ENCODE data around the gene FRAS1.
"Not testable (repeated sequence)": the region's sequence is repeated elsewhere in the genome, so short reads cannot be mapped to it uniquely, and the experiment has no call there.

Gene FRAS1, protein sequence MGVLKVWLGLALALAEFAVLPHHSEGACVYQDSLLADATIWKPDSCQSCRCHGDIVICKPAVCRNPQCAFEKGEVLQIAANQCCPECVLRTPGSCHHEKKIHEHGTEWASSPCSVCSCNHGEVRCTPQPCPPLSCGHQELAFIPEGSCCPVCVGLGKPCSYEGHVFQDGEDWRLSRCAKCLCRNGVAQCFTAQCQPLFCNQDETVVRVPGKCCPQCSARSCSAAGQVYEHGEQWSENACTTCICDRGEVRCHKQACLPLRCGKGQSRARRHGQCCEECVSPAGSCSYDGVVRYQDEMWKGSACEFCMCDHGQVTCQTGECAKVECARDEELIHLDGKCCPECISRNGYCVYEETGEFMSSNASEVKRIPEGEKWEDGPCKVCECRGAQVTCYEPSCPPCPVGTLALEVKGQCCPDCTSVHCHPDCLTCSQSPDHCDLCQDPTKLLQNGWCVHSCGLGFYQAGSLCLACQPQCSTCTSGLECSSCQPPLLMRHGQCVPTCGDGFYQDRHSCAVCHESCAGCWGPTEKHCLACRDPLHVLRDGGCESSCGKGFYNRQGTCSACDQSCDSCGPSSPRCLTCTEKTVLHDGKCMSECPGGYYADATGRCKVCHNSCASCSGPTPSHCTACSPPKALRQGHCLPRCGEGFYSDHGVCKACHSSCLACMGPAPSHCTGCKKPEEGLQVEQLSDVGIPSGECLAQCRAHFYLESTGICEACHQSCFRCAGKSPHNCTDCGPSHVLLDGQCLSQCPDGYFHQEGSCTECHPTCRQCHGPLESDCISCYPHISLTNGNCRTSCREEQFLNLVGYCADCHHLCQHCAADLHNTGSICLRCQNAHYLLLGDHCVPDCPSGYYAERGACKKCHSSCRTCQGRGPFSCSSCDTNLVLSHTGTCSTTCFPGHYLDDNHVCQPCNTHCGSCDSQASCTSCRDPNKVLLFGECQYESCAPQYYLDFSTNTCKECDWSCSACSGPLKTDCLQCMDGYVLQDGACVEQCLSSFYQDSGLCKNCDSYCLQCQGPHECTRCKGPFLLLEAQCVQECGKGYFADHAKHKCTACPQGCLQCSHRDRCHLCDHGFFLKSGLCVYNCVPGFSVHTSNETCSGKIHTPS (N-terminal part only)

DNA sequence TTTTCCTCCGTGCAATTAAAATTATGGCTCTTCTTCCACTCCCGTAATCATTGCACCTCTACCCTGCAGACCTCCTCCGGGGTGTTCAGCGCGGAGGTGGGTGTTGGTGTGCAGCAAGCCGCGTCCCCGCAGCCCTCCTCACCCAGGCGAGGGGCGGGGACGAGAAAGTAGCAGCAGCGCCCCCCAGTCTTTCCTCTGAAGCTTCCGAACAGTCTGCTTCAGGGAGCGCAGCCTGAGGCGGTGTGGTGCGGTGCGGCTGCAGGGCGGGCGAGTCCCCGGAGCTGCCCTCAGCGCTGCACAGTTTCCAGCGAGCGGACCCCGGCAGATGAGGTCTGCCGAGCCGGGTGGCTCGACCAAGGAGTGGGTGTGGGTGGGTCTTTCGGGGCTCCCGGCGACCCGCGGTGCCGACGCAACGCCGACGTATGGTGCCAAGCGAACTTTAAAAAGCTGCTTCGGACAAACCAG is at the start of gene FRAS1:
FRAS1 (plus strand) TSS at position 189 of the 465 bp plus-strand sequence. CDS start 687 bp downstream, outside the sequence.
- DNase-seq: peak; percentile 67

DNA sequence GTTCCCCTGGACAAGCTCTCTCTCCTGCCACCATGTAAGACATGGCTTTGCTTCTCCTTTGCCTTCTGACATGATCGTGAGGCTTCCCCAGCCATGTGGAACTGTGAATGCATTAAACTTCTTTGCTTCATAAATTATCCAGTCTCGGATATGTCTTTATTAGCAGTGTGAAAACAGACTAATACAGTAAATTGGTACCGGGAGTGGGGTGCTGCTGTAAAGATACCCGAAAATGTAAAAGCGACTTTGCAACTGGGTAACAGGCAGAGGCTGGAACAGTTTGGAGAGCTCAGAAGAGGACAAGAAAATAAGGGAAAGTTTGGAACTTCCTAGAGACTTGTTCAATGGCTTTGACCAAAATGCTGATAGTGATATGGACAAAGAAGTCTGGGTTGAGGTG is 46.1 kb upstream of the FRAS1 start:
- DNase-seq: not testable (repeated sequence)

DNA sequence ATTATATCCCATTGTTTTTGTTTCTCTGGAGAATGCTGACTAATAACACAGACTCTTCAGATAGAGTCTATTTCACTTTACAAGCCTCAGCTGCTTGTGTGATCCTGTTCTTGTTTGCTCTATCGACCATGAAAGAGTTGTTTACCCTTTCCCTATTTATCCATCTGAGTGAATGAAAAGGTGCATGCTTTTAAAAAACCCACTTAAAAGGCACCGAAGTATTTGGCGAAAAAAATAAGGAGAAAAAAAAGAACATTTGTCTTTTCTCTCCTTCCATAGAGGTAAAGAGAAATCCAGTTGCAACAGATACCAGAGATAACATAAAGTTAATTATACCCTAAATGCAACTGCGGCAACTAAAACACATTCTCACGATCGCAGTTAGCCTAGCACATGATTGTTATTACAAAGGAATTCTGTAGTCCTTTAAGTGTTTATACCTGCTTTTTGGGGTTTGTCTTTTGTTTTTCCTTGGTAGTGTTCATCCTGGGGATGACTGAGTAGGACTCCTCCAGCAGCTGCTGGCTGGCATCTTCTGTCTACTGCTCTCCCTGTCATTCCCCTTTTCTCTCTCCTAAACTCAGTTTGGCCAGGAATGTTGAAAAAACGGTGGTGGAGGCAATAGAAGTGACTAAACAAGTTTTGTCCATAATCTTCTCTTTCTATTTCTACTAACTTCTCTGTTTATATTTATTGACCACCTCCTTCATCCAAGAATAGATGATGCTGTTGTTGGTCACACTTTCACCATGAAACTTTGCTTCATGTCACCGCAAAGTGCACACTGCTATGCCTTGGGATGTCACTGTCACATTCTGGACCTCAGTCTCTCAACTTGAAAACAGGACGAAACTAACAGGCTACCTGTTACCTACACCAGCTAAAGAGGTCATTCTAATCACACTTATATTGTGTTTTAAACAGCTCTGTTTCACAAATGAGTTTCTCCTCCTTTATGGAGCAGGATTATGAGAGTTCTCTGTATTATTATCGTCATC is 41.9 kb upstream of the FRAS1 start:
- no peak for DNase-seq

DNA sequence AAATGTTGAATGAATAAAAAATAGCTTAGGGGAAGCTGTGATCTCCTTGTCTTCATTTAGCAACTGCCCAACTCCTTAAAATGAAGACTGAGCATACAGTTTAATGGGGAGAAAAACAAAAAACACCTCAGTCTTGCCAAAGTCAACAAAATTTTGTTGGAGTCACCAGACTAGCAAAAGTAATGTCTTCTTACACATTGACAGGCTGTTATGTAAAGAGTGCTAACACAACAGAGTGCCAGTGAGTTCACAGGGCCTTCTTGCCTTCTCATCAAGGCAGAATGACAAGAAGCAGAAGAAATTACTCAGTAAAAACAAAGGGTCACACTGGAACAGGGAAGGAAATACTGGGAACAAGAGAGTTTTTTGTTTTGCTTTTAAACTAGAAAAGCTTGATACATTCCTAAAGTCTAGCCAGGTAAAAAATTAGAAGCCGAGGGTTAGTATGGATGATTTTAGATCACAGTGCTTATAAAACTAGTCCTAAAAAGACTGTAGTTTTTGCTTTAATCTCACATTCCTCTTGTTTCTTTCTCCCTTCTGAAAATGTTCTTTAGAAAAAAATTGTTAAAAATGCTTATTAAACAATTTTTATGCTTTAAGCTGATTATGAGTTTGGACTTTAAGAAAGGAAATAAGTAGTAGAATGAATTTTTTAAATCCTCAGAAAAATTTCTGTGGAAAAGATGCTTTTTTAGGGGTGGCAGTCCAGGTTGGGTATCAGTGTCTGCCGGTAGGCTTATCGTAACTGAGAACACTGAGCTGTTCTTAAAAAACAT is 38.7 kb upstream of the FRAS1 start:
- no peak for DNase-seq

DNA sequence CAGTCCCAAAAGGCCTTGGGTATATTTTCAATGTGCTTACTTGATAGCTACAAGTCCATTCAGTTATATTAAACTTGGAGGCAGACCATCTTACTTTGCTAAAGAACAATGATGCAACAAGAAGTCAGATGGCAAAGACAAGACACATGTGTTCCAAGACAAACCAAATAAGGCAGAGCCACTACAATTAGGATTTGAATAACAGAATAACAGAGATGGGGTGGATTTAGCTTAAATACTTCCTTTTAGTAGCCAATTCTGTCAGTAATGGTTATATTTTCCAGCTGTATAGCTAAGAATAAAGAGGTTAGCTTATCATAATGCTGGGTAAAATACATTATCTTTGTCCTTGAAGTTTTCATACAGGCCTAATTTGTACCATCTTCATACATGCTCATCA is 37.7 kb upstream of the FRAS1 start:
- no peak for DNase-seq

DNA sequence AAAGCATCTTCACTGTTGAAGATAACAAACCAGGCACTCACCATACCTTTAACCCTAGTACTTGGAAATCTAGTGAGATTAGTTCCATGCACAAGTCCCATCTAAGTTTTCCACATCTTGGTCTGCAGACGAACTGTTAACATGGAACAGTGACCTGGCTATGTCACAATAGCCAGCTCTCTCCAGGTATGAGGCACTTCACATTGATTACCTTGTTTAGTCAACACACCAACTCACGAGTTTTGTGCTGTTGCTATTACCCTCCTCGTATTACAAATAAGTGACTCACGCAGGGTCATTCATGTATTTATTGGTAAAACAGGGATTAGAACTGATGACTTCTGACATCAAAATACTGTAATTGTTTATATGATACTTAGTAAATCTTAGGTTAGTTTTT is 36.4 kb upstream of the FRAS1 start:
- DNase-seq: no peak

DNA sequence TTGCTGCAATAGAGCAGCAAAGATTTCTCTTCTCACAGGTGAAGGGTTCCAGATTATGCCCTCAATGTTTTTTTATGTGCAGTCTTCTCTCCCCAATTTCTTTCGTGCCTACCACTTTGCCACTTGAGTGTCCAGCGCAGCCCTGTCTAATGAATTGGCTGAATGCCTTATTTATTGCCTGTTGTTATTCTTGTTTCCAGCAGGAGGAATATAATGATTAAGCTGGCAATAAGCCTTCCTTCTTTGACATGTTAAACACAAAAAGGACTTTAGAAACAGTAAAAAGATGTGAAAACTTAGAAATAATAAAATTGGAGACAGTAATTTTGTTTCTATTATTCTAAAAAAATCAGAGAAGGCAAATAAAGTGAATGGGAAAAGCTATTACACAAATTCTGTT is 34.6 kb upstream of the FRAS1 start:
- no peak for DNase-seq

DNA sequence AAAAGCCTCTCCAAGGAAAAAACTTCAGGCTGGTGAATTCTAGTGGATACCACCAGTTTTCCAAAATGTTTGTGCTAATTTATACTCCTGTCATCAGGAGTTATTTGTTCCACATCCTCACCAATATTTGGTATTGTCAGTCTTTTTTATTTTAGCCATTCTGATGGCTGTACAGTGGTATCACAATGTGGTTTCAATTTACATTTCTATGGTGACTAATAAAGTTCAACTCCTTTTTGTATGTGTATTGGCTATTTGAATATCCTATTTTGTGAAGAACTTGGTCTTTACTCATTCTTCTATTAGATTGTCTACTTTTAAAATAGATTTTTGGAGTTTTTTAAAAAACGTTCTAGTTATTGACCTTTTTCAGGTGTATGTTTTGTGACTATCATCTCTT is 33.0 kb upstream of the FRAS1 start:
- DNase-seq: no peak

DNA sequence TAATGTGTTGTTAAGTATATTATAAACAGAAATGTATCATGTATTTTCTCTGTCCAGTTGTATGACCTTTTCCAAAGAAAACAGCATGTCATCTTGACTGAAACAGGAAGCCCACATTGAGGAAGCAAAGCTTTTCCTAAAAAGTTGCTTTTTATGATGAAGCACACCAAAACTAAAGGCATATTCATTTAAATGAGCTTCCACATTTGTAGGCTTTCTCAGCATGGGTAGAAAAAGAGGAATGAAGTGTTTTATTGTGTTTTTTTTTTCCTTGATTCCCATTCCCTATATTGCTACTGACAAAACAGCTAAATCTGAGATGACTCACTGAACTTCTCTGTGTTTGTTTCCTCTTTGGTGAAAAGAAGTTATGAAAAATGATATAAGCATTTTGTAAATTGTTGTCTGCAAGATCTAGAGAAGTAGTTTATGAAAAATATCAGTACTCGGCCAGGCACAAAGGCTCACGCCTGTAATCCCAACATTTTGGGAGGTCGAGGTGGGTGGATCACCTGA is 32.5 kb upstream of the FRAS1 start:
- no peak for DNase-seq

DNA sequence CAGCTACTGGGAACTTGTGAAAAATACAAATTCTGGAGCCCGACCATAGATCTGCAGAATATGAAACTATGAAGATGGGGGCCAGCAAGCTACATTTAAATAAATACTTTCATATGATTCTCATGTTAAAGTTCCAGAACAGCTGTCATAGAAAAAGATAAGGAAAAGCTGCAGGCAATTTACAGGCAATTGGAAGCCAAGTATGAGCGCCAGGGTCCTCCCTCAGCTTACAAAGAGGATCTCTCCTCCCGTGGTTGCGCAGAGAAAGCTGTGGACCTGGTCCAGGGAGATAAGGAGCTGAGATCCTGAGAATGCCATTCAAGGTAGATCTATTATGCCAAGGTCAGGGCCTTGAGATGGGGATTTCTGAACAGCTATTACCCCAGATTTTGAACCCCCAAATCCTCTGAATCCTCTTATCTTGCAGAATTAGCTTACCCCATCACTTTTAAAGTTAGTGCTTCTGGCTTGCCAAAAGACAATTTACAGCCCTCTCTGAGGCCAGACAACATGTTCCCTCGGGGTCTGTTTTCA is 25.6 kb upstream of the FRAS1 start:
- DNase-seq: no peak

DNA sequence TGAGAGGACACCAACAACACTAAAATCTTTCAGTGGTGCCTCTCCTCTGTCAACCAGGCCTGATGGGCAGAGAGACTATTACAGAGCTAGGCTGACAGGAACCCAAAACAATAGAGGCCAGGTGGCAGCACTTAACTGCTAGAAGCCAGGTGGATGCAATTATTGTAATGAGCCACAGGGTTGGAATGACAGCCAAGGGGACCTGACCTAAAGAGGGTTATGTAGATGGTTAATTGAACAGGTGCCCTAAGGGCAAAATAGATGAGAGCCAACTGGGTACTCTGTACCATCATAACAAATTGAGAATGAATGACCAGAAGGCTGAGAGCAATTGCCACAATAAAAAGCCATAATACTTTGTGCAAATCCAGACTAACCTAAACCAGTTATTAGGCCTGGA is 24.7 kb upstream of the FRAS1 start:
- no peak for DNase-seq

DNA sequence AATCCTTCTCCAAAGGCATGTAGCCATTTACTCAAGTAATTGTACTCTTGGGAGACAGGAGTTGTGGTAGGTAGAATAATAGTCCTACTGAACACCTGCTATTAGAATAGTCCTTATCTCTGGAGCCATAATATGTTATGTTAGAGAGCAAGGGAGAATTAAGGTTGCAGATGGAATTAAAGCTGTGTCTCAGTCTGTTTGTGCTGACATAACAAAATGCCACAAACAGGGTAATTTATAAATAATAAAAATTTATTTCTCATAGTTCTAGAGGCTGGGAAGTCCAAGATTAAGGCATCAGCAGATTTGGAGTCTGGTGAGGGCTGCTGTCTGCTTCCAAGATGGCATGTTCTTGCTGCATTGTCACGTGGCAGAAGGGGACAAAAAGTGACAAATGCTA is 24.2 kb upstream of the FRAS1 start:
- no peak for DNase-seq

DNA sequence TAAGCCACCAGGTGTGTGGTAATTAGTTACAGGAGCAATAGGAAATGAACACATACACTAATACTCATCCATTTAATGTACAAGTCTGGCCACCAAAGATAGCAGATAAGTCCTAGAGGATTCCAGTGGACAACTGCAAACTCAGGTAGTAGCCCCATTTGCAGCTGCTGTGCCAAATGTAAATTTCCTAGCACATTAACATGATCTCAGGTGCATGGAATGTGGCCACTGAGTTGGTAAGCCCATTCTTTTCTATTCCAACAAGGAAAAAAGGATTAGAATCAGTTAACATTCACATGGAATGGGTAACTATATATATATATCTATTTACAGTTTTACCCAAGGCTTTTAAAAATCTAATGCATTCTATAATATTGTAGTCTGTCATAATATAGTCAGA is 23.3 kb upstream of the FRAS1 start:
- no peak for DNase-seq

DNA sequence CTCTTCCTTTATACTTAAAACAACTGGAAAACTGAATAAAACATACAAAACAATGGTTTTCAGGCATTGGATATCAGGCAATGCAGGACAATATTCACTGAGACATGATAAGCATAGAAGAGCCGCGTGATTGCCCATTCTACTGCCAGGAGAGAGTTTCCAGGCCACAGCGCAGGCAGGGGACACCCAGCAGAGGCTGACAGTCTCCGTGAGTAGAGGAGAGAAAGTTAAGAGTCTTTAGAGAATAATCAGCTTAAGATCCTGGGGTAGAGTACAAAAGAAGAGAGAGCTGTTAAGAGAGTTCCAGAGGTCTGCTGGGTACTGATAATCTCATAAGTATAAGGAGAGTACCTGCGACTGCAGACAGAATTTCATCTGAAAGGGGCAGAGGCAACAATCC is 18.4 kb upstream of the FRAS1 start:
- DNase-seq: no peak

DNA sequence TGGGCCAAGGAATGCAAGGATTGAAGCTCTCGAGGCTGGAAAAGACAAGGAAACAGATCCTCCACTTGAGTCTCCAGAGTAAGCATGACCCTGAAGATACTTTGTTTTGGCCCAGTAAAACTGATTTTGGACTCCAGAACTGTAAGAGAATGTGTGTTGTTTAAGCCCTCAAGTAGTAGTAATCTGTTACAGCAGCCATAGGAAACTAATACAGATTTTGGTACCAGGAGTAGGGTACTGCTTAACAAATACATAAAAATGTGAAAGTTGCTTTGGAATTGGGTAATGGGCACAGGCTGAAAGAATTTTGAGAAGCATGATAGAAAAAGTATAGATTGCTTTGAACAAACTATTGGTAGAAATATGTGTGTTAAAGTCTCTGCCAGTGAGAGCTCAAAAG is 17.4 kb upstream of the FRAS1 start:
- DNase-seq: no peak

DNA sequence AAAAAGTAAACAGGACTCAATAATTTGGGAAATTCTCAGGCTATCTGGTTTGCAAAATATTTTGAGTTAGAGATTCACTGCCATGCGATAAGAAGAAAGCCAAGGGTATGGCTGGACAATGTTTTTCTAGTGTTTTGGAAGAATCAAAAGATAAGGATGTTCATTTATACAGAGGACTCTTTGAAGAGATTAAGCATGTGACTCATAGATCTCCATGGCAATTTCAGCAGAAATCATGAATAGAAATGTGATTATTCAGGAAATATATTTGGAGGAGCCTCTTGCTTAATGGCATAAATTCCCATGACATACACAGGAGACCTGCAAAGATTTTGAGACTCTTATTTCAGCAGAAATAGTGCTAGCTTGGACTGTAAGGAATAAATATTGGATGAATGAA is 16.7 kb upstream of the FRAS1 start:
- DNase-seq: no peak

DNA sequence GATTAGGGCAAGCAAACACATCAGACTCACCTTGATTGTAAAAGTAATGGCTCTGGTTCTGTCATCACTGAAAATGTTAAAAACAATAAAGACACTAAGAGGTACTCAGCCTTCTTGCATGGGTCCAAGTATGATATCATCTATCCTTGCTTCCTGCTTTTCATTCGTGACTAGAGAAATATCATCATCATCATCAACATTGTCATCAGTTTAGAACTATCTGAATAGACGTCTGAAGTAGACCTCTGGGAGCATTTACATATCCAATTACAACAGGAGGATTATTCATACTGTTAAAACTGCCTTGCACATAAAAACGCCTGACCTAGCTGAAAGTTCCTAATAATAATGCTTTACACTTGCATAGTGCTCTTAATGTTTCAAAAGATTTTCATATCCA is 9.8 kb upstream of the FRAS1 start:
- no peak for DNase-seq

DNA sequence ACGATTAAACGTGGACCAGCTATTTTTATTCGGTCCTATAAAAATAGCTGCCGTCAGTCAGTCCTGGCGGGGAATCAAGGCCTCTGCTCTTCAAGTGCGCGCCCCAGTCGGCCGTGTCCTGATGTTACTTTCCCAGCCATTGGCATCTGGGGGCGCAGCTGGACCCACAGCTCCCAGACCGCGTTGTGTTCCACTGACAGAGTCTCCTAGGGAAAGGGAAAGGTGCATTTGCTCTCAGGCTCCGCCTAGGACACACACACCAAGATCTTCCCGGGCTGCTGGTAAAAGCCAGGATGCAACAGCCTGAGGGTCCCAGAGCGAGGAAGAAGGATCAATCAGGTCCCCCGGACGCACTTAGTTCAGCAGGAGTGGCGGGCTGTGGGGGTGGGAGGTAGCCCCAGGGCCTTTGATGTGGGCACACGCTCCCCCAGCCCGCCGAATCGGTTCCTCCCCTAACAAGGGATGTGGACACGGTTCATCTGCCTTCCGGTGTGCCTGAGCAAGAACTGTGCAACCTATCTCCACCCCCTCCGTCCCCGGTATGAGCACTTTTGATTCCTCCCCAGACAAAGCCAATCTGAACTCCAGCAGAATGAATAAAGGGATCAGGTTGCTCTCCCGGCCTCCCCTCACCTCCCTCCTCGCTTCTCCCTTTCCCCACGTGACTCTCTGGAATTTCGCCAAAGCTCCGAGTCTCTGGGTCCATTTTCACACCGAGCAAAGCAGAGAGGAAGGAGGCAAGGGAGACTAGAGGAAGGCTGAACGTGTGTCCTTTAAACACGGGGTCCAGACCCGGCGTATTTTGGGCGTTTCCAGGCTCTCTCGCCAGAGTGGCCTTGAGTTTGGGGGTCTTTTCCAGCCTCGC is 626 bp upstream of the FRAS1 start:
- peak; percentile 84 for DNase-seq

DNA sequence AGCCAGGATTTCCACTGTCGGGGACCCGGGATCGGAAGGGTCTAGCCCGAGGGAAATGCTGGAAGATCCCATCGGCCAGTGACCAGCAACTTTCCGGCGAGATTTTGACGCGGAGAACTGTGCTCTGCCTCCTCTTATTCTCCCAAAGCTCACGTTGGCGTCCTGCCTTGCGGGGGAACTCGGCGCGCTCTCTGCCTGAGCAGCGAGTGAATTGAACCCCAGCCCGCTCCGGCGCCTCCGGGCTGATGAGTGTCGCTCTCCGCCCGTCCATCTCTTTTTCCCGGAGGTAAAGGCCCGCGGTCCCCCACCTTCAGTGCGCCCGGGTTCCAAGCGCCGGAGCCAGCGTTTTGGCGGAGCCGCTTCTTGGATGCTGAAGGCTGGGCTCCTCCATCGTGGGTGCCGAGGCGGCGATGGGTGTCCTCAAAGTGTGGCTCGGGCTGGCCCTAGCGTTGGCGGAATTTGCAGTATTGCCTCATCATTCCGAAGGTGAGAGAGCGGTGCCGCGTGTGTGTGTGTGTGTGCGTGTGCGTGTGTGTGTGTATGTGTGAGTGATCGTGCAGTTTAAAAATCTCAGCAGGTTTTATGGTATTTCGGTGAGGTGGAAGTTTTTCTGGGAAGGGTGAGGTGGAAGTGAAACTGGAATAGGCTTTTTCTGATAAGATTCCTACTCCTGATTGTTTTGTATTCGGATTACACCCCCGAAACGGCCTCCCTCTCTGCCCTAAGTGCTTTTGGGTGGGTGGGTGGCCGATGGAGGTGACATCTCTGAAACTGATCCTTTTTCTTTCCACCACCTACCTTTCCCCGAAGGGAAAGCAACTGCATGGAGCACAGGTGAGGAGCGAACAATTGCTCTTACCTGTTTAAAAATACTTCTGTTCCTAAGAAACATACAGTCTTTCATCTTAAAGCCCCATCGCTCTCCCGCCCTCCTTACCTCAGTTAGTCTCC is 752 bp downstream of the FRAS1 start:
- DNase-seq: peak; percentile 60
